ENCODE results near the gene RGSL1.
"Not testable (repeated sequence)": the region's sequence is repeated elsewhere in the genome, so short reads cannot be mapped to it uniquely, and the experiment has no call there.

RGSL1 gene

DNA sequence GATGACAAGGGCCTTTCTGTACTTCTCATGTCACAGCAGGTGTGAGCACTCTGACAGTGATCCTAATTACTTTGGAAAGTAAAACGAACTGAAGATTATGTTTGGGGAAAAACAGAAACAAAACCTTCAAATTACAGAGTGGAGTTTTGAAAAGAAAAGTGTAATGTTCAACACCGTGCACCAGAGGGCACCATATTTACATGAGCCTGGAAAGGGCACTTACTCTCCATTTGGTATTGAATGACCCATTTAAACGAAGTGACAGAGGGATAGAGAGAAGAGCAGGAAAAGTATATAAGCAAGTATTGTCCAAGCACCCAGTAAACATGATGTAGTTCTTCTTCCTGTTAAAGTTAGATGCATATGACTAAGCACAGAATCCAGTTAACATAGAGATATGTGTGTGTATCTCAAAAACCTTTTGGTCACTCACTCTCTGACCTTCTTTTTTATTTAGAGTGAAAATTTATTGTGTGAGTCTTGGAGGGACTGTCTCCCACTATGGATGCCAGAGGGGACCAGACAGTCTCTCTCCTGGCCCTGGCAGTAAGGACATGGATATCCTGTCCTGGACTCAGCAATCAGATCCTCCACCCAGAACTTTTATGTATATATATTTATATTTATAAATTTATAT lies 3.8 kb upstream of the RGSL1 start:
- no peak for DNase-seq (ENCODE audit: low read depth in 2 of 2)

DNA sequence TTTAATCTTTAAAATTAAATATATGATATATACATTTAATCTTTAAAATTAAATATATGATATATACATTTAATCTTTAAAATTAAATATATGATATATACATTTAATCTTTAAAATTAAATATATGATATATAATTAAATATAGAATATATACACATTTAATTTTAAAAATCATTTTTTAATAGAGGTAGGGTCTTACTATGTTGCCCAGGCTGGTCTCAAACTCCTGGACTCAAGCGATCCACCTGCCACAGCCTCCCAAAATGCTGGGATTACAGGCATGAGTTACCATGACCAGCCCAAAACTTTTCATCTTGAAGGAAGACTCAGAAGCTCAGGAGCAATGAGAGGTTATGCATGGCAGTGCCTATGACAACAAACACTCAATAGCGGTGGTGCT lies 2.8 kb upstream of the RGSL1 start:
- DNase-seq (ENCODE audit: low read depth in 2 of 2), result not testable (repeated sequence)

DNA sequence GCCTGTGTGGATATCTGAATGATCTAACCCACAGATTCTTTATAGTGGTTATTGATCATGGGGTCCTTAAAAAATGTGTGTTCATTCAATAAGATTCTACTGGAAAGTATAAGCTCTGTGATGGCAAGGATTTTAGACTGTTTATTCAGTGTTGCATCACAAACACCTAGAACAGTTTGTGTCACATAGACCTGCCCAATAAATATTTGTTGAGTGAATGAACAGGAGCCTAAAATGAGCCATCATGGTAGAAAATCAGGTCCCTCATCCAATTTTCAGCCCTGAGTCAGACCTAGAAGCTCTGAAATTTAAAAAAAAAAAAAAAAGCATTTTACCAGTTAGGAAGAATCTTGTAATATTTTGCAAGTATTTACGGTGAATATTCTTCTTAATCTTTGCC lies 2.3 kb upstream of the RGSL1 start:
- DNase-seq (ENCODE audit: low read depth in 2 of 2), result no peak

DNA sequence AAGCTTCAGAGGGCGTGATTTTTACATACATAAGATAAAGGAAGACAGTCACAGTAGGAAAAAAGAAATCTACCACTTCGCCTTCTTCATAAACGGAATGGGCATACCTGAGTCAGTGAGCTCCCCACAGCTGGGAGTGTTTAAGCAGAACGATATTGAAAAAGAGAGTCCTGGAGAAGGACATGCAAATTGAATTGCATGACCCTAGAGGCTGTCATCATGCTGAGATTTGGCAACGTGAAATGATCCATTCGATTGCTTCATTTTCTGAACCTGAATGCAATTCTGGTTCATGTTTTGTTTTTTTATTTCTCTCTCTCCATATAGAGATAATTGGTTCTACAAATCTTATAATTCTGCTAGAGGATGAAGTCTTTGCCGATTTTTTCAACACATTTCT lies 3.7 kb downstream of the RGSL1 start:
- DNase-seq (ENCODE audit: low read depth in 2 of 2), result no peak

DNA sequence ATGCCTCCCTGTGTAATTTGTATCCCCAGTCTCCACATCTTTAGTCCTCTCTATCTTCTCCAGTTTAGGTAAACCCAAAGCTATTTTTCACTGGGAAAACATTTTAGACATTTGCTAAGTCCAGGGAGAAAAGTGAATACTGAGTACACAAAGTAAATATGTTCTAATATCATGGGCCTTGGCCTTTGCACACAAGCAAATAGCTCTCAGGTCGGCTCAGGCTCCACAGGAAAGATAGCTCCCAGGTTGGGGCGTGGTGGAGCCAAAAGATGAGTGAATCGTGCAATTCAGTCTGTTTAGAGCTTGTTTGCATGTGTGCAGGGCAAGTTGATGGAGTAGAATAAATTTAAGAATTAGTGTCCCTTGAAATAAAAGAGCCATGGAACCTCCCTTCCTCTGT lies 7.9 kb downstream of the RGSL1 start:
- no peak for DNase-seq (ENCODE audit: low read depth in 2 of 2)

DNA sequence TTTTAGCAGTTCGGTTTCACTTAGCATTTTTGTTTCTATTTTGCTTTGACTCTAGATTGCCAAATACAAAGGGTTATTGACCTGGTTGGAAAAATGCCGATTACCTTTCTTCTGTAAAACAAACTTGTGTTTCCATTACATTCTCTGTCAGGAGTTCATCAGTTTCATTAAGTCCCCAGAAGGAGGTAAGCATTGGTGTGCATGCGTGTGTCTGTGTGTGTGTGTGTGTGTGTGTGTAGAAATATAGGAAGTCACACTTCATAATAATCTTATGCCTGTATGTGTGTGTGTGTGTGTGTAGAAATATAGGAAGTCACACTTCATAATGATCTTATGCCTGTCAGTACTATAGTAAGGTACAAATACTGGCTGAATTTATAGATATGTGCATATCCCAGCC lies 10.0 kb downstream of the RGSL1 start:
- no peak for DNase-seq (ENCODE audit: low read depth in 2 of 2)

DNA sequence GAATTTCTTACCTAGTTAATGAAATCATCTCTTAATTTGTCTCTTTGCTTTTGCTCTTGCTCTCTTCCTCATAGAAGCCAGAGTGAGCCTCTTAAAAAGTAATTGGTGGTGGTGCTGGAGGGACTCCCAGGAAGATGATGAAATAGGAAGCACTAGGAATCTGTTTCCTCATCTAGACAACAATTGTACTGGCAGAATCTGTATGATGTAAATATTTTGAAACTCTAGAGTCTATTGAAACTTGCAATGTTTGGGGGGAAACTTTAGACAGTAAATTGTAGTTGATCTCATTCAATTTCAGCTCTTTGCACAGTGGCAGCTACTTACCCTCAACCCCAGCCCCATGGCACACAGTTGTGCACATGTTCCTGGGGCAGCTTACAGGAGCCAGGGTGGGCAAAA lies 10.6 kb downstream of the RGSL1 start:
- no peak for DNase-seq (ENCODE audit: low read depth in 2 of 2)

DNA sequence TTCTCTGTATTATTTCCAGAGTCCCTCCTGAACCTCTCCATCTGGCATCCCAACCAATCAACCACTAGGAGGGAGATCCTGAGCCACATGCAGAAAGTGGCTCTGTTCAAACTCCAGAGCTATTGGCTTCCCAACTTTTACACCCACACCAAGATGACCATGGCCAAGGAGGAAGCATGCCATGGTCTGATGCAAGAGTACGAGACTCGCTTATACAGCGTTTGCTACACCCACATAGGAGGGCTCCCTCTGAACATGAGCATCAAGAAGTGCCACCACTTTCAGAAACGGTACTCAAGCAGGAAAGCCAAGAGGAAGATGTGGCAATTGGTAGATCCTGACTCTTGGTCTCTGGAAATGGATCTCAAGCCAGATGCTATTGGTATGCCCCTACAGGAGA lies 23.6 kb downstream of the RGSL1 start:
- DNase-seq (ENCODE audit: low read depth in 2 of 2), result no peak

DNA sequence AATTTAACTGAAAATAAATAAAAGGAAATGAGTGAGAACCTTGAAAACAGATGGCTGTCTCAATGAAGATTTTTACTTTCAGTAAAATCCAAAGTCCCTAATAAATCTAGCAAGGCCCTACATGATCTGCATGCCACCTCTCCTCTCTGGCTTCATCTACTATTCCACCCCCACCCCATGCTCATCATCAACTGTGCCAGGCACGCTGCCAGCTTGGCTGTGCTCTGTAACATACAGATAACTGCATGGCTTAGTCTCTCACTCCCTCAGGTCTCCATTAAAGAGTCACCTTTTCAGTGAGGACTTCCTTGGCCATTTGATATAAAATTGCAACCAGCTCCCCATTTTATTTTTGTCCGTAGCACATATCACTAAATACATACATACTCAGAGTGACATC lies 26.7 kb downstream of the RGSL1 start:
- no peak for DNase-seq (ENCODE audit: low read depth in 2 of 2)

DNA sequence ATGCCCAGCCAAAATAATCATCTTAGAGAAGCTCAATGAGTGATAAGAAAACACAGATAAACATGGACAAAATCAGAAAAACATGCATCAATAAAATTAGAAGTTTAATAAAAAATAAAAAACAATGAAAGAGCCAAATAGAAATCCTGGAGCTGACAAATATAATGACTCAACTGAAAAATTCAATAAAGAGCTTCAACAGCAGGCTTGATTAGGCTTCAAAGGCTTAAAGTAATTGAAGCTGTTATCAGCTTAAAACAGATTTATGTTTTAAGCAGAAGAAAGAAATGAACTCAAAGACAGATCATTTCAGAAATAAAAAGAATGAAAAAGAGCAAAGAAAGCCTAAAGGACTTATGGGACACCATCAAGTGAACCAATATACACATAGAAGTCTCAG lies 28.3 kb downstream of the RGSL1 start:
- DNase-seq (ENCODE audit: low read depth in 2 of 2), result no peak

DNA sequence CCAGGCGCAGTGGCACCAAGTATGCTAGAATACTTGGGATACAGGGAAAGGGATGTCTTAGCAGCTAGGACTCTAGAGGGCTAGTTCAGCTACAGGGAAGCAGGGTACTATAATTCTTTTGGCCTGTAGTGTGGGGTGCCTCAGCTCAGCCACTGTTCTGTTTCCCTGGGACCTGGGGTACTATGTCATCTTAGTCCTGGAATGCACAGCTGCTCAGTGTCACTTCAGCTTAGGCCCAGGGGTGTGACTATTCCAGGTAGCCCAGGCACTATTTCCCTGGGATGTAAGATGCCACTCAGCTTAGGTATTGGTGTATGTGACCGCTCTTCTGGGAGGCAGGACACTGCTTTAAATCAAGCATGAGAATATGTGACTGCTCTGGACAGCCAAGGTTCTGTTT lies 34.1 kb downstream of the RGSL1 start:
- DNase-seq (ENCODE audit: low read depth in 2 of 2), result no peak

DNA sequence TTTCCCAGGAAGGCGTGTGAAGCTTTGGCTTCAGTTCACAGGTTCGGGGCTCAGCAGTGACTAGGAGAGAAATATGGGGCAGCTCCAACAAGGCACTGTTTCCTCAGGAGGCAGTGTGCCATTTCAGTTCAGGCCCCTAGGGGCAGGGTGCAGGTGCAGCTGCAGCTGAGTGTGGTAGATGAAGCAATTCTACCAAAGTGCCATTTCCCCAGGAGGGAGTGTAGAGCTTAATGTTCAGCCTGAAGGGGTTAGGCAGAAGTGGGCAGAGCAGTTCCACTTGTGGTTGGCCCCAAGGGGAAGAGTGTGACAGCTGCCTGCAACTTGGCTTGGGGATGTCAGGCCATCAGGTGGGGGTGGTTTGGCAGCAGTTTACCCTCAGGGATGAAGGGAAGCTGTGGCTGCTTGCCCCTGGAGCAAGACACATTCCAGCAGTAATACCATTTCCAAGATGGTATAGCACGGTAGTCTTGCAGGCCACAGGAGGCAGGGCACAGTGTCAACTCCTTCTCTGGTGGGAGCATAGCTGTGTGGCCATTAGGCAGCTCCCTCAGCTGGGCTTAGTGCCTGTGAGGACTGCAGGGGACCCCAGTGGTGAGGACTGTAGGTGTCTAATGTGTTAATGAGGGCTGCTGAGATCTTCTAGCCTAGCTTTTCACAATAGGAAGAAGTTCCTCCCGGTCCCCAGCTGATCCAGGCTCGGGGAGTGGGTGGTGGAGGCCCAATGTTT lies 34.7 kb downstream of the RGSL1 start:
- DNase-seq (ENCODE audit: low read depth in 2 of 2), result peak in 1 of 2 donors; percentile 1

DNA sequence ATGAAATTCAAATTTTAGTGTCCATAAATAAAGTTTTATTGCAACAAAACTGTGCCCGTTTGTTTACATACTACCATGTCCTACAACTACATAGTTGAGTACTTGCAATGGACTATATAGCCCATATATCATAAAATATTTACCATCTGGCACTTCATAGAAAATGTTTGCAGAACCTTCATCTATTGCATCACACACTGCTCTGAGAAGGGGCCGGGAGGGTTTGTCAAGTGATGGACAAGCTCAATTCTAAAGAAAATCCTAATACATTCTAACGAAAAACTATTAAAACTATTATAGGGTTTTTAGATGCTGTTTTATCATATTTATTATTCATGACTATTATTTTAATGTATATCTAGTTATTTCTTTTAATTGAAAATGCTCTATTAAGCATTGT lies 35.9 kb downstream of the RGSL1 start:
- no peak for DNase-seq (ENCODE audit: low read depth in 2 of 2)

DNA sequence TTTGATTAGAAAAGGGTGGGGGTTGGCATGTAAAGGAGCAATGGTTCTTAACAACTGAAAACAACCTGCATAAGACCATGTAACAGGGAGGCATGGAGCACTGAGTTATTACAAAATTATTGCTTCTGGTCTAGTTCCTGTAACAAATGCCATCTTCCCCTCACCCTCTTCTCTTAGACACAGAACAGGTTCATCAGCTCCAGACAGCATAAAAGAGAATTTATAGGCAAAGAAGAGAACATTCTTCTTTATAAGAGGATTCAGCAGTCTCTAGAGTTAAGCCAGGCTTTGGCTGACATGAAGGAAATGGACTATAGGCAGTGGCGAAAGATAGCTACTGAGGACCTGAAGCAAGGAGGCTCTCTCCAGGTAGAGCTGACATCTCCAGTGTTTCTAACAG lies 38.9 kb downstream of the RGSL1 start:
- no peak for DNase-seq (ENCODE audit: low read depth in 2 of 2)

DNA sequence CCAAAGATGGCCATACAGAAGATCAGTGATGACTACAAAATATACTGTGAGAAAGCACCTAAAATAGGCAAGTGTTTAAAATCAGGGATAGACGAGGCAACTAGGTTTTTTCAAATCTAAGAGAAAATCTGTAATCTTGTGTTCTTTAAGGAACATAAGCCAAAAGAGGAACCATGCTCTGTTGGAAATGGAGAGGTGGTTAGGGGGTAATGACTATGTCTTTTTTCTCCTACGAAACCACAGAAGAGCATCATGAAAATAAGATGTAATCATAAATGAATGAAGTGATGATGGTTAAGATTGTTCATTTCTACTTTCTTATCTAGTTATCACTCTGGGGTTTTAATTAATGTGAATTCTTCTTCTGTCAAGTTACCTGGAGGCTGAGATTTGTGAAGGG lies 43.1 kb downstream of the RGSL1 start:
- no peak for DNase-seq (ENCODE audit: low read depth in 2 of 2)

DNA sequence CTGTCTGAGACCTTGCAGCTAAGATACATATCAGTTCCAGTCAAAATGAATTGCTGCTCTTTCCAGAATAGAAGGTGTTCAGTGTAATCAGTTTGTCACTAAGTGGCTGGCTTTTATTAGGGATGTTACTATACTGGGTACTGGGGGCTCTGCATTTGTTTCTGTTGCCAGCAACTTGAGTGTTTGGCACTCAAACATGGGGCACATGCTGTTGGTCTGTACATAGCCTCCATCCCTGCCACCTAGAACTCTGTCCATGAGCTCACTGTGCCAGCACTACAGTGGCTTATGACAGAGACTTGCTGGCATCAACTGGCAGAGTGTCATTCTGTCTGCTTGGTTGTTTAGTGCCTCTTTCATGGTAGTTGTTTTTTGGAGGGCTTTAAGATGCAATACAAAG lies 45.1 kb downstream of the RGSL1 start:
- no peak for DNase-seq (ENCODE audit: low read depth in 2 of 2)

DNA sequence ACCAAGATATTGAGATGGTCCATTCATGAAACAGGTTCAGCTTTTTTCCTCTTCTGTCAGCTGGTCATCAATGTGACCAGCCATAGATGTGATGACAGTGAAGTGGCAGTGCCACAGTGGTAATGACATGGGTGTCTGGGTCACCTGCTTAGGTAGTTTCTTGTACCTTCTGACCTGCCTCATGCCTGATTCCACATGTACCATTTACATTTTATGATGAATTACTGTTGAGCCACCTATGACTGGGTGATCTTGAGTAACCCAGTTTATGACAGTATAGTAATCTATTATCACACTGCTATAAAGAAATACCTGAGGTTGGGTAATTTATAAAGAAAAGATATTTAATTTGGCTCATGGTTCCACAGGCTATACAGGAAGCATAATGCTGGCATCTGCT lies 45.7 kb downstream of the RGSL1 start:
- no peak for DNase-seq (ENCODE audit: low read depth in 2 of 2)

DNA sequence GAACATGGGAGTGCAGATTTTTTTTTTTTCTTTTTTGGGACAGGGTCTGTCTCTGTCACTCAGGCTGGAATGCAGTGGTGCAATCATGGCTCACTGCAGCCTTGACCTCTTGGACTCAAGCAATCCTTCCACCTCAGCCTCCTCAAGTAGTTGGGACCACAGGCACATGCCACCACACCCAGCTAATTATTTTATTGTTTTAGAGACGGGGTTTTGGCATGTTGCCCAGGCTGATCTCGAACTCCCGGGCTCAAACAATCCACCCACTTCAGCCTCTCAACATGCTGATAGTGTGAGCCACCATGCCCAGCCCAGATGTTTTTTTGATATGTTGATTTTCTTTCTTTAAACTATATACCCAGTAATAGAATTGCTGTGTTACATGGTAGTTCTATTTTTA lies 57.7 kb downstream of the RGSL1 start:
- no peak for DNase-seq (ENCODE audit: low read depth in 2 of 2)

DNA sequence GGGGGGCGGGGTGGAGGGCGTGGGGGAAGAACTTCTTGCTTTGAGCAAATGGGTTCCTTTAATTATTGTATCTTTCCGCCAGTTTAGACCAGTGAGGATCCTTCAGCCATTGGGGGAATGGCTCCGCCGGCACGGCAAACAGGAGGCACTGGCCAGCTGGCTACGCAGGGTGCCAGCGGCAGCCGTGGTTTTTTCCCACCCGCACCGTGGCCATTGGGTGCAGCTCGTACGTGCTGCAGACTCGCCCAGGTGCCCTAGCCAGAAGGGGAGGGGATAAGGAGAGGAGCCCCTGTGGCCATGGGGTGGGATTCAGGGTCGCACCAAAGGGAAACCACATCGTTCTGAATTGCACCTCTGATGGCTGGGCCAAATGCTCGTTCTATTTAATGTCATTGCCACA lies 65.6 kb downstream of the RGSL1 start:
- DNase-seq (ENCODE audit: low read depth in 2 of 2), result no peak

DNA sequence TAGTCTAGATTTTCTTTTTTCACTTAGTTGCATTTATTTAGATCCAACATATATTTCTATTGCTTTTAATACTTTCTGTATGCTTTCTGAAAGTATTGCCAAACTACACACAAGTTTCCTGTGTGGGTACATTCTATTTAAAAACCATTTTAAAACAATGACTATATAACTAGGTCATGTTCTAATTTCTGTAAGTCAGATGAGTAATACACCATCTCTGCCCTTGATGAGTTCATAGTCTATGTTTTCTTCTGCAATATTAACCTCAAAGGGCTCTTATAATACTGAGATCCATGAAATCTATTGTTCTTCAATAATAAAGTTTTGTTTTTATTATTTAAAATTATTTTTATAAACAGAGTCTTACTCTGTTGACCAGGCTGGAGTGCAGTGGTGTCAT lies 70.8 kb downstream of the RGSL1 start:
- no peak for DNase-seq (ENCODE audit: low read depth in 2 of 2)

DNA sequence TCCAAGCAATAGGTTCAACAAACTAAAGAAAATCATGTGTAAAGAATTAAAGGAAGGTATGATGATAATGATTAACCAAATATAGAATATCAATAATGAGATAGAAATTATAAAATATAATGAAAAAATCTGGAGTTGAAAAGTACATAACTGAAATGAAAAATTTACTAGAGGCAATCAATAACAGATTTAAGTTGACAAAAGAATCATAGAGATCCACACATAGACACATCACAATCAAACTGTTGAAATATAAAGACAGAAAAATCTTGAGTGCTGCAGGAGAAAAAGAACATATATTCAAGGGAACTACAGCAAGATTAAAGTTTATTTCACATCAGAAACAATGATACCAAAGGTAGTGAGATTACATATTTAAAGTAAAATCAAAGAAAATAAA lies 75.4 kb downstream of the RGSL1 start:
- DNase-seq (ENCODE audit: low read depth in 2 of 2), result no peak

DNA sequence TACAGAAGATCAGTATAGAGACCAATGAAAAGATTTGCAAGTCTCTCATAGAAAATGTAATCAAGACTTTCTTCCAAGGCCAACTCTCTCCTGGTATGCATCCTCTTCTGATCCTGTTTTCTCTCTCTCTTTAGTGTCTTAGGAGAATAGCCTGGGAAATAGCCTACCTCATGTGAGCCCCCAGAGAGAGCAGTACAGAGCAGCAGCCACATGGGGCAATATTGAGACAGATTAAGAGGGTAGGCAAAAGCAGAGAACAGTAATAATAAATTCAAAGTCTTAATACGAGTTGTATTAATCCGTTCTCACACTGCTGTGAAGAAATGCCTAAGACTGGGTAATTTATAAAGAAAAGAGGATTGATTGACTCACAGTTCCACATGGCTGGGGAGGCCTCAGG lies 77.7 kb downstream of the RGSL1 start:
- no peak for DNase-seq (ENCODE audit: low read depth in 2 of 2)

DNA sequence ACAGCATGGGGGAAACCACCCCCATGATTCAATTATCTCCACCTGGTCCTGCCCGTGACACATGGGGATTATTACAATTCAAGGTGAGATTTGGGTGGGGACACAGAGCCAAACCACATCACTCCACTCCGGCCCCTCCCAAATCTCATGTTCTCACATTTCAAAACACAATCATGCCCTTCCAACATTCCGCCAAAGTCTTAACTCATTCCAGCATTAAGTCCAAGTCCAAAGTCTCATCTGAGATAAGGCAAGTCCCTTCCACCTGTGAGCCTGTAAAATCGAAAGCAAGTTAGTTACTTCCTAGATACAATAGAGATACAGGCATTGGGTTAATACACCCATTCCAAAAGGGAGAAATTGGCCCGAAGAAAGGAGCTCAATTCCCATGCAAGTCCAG lies 78.3 kb downstream of the RGSL1 start:
- DNase-seq (ENCODE audit: low read depth in 2 of 2), result not testable (repeated sequence)

DNA sequence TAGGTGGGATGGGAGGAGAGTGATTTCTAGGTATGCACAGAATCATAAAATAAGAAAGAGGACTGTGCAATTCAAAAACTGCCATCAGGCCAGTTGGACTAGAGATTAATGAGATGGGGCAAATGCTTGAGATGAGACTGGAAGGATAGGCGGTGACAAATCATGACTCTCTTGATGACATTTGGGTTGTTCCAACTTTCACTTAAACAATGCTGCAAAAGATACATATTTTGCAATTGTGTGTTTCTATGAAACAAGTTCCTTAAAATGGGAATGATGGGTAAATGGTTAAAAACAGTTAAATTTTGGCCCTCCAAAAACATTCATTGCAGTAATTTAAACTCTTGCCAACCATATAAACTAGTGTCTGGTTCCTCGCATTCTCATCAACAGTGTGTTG lies 84.0 kb downstream of the RGSL1 start:
- DNase-seq (ENCODE audit: low read depth in 2 of 2), result no peak

Measured in stimulated activated CD8-positive, alpha-beta memory T cell treated with anti-CD3 and anti-CD28 coated beads, Interleukin-15, amount 100 ng/mL, for 48 hours (primary cell).